ENCODE measurements around the gene C19orf47. TPM values are rescaled to one million over a fixed set of nuclear protein-coding genes. Genes with fewer than 3 reads are reported as not detected.
"Not testable (repeated sequence)": the region's sequence is repeated elsewhere in the genome, so short reads cannot be mapped to it uniquely, and the experiment has no call there.

Gene C19orf47
- total RNA-seq, 1 donor from 2014 or later, result 25.8 TPM

DNA sequence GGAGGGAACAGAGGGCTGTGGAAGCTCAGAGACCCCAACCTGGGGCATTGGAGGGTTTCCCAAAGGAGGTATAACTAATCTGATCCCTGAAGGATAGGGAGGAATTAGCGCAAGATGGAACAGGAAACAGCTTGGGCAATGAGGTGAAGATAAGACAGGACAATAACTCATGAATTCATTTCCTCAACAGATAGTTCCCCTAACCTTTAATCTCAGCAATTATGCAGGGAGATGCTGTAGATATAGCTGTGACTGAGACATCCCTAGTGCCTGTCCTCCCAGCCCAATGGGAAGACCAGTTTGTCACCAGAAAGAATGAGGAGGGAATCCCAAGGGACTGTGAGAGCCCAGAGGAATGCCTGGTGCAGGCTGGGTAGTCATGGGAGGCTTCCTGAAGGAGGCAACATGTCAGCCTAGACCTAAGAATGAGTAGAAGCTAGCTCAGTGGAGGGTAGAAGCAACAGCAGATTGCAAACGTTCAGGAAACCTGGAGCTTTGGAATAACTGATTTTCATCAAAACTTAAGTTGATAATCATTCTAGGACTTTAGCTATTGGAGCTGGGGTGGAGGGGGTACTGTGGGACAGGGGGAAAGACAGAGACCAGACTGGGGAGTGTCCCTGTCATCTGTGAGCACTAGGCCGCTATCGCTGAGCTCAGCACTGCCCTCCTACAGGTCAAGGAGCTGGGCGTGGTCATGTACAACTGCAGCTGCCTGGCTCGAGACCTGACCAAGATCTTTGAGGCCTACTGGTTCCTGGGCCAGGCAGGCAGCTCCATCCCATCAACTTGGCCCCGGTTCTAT is 23.0 kb upstream of the C19orf47 start:
- H3K9me3 Mint-ChIP-seq (ENCODE audit: unreplicated experiment), result peaks cover 21% of the 10 kb centered on the region
- H3K27ac Mint-ChIP-seq (ENCODE audit: unreplicated experiment), result peak overlapping the region; percentile 56
- no peak overlapping the region for H3K4me3 Mint-ChIP-seq (ENCODE audit: unreplicated experiment)
- no peak for DNase-seq
- H3K27me3 Mint-ChIP-seq (ENCODE audit: unreplicated experiment), result peaks cover 28% of the 10 kb centered on the region
- H3K36me3 Mint-ChIP-seq (ENCODE audit: unreplicated experiment), result no peaks in the 10 kb centered on the region
- TF ChIP-seq, protein P1, sequence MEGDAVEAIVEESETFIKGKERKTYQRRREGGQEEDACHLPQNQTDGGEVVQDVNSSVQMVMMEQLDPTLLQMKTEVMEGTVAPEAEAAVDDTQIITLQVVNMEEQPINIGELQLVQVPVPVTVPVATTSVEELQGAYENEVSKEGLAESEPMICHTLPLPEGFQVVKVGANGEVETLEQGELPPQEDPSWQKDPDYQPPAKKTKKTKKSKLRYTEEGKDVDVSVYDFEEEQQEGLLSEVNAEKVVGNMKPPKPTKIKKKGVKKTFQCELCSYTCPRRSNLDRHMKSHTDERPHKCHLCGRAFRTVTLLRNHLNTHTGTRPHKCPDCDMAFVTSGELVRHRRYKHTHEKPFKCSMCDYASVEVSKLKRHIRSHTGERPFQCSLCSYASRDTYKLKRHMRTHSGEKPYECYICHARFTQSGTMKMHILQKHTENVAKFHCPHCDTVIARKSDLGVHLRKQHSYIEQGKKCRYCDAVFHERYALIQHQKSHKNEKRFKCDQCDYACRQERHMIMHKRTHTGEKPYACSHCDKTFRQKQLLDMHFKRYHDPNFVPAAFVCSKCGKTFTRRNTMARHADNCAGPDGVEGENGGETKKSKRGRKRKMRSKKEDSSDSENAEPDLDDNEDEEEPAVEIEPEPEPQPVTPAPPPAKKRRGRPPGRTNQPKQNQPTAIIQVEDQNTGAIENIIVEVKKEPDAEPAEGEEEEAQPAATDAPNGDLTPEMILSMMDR (IDR thresholded peaks at IDR 0.05; ENCODE audit: partially characterized antibody, unreplicated experiment), result no peak
- peaks cover 18% of the 10 kb centered on the region for H3K4me1 Mint-ChIP-seq (ENCODE audit: low read depth, unreplicated experiment)

DNA sequence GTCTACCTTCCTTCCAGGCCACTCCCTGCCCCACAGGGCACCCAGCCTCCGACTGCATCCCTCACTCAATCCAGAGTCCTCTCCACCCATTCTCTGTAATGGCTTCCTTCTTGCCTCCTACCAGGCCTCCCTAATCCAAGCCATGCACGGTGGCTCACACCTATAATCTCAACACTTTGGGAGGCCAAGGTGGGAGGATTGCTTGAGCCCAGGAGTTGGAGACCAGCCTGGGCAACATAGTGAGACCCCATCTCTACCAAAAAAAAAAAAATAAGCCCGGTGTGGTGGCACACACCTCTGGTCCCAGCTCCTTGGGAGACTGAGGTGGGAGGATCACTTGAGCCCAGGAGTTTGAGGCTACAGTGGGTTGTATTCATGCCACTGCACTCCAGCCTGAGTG is 22.1 kb upstream of the C19orf47 start:
- H3K36me3 Mint-ChIP-seq (ENCODE audit: unreplicated experiment), result not testable (repeated sequence)
- H3K4me3 Mint-ChIP-seq (ENCODE audit: unreplicated experiment), result peak overlapping the region; percentile 69

DNA sequence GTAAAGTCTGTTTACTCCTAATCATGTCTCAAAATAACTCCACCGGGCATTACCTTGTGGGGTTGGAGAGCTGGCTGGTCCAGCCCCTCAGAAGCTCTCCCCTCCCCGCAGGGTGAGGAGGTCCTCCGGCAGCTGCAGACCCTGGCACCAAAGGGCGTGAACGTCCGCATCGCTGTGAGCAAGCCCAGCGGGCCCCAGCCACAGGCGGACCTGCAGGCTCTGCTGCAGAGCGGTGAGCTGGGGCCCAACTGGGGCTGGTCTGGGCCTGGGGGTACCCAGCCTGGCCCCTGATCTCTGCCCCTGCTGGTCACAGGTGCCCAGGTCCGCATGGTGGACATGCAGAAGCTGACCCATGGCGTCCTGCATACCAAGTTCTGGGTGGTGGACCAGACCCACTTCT is 21.6 kb upstream of the C19orf47 start:
- peaks cover 21% of the 10 kb centered on the region for H3K9me3 Mint-ChIP-seq (ENCODE audit: unreplicated experiment)
- H3K27me3 Mint-ChIP-seq (ENCODE audit: unreplicated experiment), result peaks cover 22% of the 10 kb centered on the region
- H3K4me3 Mint-ChIP-seq (ENCODE audit: unreplicated experiment), result peak overlapping the region; percentile 69
- no peak for DNase-seq
- H3K36me3 Mint-ChIP-seq (ENCODE audit: unreplicated experiment), result no peaks in the 10 kb centered on the region
- H3K4me1 Mint-ChIP-seq (ENCODE audit: low read depth, unreplicated experiment), result peaks cover 23% of the 10 kb centered on the region
- TF ChIP-seq, protein P1 (IDR thresholded peaks at IDR 0.05; ENCODE audit: partially characterized antibody, unreplicated experiment), result no peak
- peak overlapping the region; percentile 59 for H3K27ac Mint-ChIP-seq (ENCODE audit: unreplicated experiment)

More for the DNA sequence above, 22.1 kb upstream of the C19orf47 start:
- Mint-ChIP-seq H3K27ac (ENCODE audit: unreplicated experiment) (peak overlapping the region; percentile 59), H3K27me3 (ENCODE audit: unreplicated experiment) (peaks cover 25% of the 10 kb centered on the region), H3K4me1 (ENCODE audit: low read depth, unreplicated experiment) (peaks cover 20% of the 10 kb centered on the region), H3K9me3 (ENCODE audit: unreplicated experiment) (peaks cover 21% of the 10 kb centered on the region)
- DNase-seq, result not testable (repeated sequence)

DNA sequence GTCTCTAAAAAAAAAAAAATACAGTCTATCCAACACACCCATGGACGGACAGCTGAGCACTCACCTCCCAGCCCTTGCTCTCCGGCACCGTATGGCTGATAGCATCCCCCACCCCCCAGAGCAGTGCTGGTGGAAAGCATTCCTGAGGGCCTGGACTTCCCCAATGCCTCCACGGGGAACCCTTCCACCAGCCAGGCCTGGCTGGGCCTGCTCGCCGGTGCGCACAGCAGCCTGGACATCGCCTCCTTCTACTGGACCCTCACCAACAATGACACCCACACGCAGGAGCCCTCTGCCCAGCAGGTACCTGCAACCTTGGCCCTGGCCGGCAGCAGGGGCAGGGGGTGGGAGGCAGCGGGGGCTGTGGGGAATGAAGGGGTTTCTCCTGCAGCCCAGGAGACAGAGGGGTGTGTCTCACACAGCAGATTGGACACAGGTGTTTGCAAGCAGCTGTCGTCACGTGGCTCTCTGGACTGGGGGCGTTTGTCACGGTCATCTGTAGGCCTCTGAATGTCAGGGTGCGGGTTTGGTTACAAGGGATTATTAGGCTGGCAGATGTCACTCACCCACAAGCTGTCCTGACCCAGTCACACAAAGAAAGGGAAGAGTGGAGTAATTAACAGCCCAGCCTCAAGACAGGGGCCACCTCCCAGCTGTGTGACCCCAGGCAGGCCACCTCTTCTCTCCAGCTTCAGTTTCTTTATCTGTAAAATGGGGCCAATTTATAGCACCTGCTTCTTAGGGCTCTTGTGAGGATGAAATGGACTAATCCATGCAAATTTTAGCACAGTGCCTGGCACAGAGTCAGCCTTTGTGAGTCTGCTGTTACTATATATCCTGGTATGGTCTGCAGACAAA is 19.6 kb upstream of the C19orf47 start:
- TF ChIP-seq, protein P1 (IDR thresholded peaks at IDR 0.05; ENCODE audit: partially characterized antibody, unreplicated experiment), result no peak
- Mint-ChIP-seq H3K4me3 (ENCODE audit: unreplicated experiment) (peak overlapping the region; percentile 85), H3K27me3 (ENCODE audit: unreplicated experiment) (peaks cover 18% of the 10 kb centered on the region), H3K4me1 (ENCODE audit: low read depth, unreplicated experiment) (peaks cover 21% of the 10 kb centered on the region), H3K36me3 (ENCODE audit: unreplicated experiment) (no peaks in the 10 kb centered on the region), H3K27ac (ENCODE audit: unreplicated experiment) (peak overlapping the region; percentile 95), H3K9me3 (ENCODE audit: unreplicated experiment) (peaks cover 18% of the 10 kb centered on the region)
- peak; percentile 70 for DNase-seq

DNA sequence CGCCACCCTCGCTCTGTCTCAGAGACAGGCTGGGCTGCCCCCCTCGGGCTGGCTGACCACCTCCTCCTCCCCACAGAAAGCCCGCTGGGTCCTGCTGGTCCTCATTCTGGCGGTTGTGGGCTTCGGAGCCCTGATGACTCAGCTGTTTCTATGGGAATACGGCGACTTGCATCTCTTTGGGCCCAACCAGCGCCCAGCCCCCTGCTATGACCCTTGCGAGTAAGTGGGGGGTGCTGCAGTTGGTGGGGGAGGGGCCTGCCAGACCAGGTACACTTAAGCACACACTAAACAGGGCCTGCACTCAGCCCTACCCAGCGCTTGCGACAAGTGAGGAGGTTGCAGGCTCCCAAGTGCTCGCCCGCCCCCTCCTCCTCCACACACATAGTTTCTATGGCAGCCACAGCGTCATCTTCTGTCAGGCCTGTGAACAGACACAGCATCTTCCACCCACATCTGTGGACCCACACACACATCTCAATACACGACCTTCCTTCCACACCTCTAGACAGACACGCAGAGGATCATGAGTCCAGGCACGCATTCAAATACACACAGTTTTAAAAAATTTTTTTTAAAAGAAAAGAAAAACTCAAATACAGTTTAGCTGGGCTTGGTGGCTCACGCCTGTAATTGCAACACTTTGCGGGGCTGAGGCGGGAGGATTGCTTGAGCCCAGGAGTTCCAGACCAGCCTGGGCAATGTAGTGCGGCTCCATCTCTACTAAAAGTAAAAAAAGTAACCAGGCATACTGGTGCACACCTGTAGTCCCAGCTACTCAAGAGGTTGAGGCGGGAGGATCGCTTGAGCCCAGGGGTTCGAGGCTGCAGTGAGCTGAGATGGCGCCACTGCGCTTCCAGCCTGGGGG is 18.7 kb upstream of the C19orf47 start:
- DNase-seq, result peak; percentile 83
- Mint-ChIP-seq H3K27ac (ENCODE audit: unreplicated experiment) (peak overlapping the region; percentile 95), H3K4me1 (ENCODE audit: low read depth, unreplicated experiment) (peaks cover 25% of the 10 kb centered on the region), H3K36me3 (ENCODE audit: unreplicated experiment) (no peaks in the 10 kb centered on the region), H3K4me3 (ENCODE audit: unreplicated experiment) (peak overlapping the region; percentile 85), H3K9me3 (ENCODE audit: unreplicated experiment) (peaks cover 18% of the 10 kb centered on the region), H3K27me3 (ENCODE audit: unreplicated experiment) (peaks cover 16% of the 10 kb centered on the region)
- TF ChIP-seq, protein P1 (IDR thresholded peaks at IDR 0.05; ENCODE audit: partially characterized antibody, unreplicated experiment), result no peak
